SK-N-MC (cell line): Measurements from ENCODE around the gene CLDND2.

ENCODE experiments used
- DNase-seq: peaks from one replicate; pipeline ENCODE4 v3.0.0-alpha.2; 2011; ENCODE audit warnings: low read depth, low spot score
- H3K27ac ChIP-seq: fragments of 200-600 bp; sonication (generic); 2 replicates; pipeline ENCODE4 v1.5.1; 2016; ENCODE audit warnings: mixed run types
- H3K36me3 ChIP-seq: fragments of 200-600 bp; sonication (generic); 2 replicates; pipeline ENCODE4 v1.6.1; 2017; ENCODE audit warnings: antibody characterized with exemption, low read length, mixed read lengths; ENCODE audit not compliant: insufficient read depth
- H3K4me3 ChIP-seq: fragments of 200-600 bp; sonication (generic); 2 replicates; pipeline ENCODE4 v1.5.1; 2016
- H3K9ac ChIP-seq: fragments of 200-600 bp; sonication (generic); 2 replicates; pipeline ENCODE4 v1.8.0; 2017; ENCODE audit warnings: mixed run types, mixed read lengths; ENCODE audit not compliant: insufficient read length
- H3K9me3 ChIP-seq: fragments of 200-600 bp; sonication (generic); 2 replicates; pipeline ENCODE4 v1.6.1; 2017; ENCODE audit warnings: low read depth, mild to moderate bottlenecking, antibody characterized with exemption, low read length, moderate library complexity, mixed read lengths
- EZH2 ChIP-seq: fragments of 200-600 bp; sonication (generic); IDR thresholded peaks from one replicate; pipeline ENCODE4 v1.6.1; 2017; ENCODE audit warnings: antibody characterized with exemption
- FOXP2 ChIP-seq: optimal IDR thresholded peaks from 2 replicates; pipeline ENCODE3; 2011; ENCODE audit warnings: mild to moderate bottlenecking, moderate library complexity; ENCODE audit not compliant: insufficient read depth; ENCODE audit errors: extremely low read length, control extremely low read depth
- POLR2AphosphoS5 ChIP-seq: IDR thresholded peaks from 2 replicates; pipeline ENCODE4 v1.6.1; 2012; ENCODE audit warnings: mild to moderate bottlenecking, low read depth, low read length, borderline replicate concordance

CLDND2 gene

GRCh38 chr19:51321799-51322198 lies 47.0 kb downstream of the CLDND2 start:
- Histone ChIP-seq H3K4me3 (no peak overlapping the region), H3K9me3 (no peaks in the 10 kb centered on the region), H3K27ac (no peak overlapping the region), H3K9ac (no peak overlapping the region), H3K36me3 (no peaks in the 10 kb centered on the region)
- no peak for DNase-seq
- TF ChIP-seq FOXP2 (no peak), POLR2AphosphoS5 (no peak), EZH2 (no peak)

GRCh38 chr19:51320280-51320657 lies 48.5 kb downstream of the CLDND2 start:
- TF ChIP-seq EZH2 (no peak), FOXP2 (no peak)

GRCh38 chr19:51319649-51320279 lies 49.0 kb downstream of the CLDND2 start:
- Histone ChIP-seq H3K4me3 (no peak overlapping the region), H3K27ac (no peak overlapping the region), H3K36me3 (no peaks in the 10 kb centered on the region), H3K9ac (no peak overlapping the region), H3K9me3 (no peaks in the 10 kb centered on the region)
- TF ChIP-seq FOXP2 = no peak
- TF ChIP-seq POLR2AphosphoS5 = no peak
- no peak for TF ChIP-seq EZH2
- no peak for DNase-seq

More at GRCh38 chr19:51320280-51320657, 48.5 kb downstream of the CLDND2 start:
- Histone ChIP-seq H3K36me3 (no peaks in the 10 kb centered on the region), H3K4me3 (no peak overlapping the region), H3K27ac (no peak overlapping the region), H3K9me3 (no peaks in the 10 kb centered on the region), H3K9ac (no peak overlapping the region)
- DNase-seq = no peak

GRCh38 chr19:51318687-51319648 lies 49.8 kb downstream of the CLDND2 start:
- H3K36me3 ChIP-seq = no peaks in the 10 kb centered on the region
- no peak for DNase-seq
- H3K27ac ChIP-seq = no peak overlapping the region
- no peaks in the 10 kb centered on the region for H3K9me3 ChIP-seq
- H3K9ac ChIP-seq = no peak overlapping the region
- no peak overlapping the region for H3K4me3 ChIP-seq
- no peak for TF ChIP-seq EZH2
- TF ChIP-seq POLR2AphosphoS5 = no peak

DNA sequence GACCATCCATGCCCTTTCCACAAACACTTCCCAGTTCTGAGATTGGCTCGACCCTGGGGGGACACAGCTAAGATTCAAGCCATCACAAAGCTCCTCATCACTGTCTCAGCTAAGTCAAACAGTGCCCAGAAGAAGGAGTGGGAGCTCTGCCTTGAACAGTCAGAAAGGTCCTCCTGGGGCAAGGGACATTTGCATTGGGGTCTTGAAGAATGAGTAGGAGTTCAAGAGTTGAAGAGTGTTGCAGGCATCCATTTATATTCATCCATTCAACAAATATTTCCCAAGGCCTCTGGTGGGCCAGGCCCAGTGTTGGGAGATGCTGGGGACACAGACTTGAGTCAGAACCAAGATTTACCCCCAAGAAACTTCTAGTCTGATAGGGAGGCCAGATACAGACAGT lies 50.8 kb downstream of the CLDND2 start:
- TF ChIP-seq POLR2AphosphoS5 (no peak), EZH2 (no peak), FOXP2 (no peak)
- Histone ChIP-seq H3K9me3 (no peaks in the 10 kb centered on the region), H3K4me3 (no peak overlapping the region), H3K27ac (no peak overlapping the region), H3K36me3 (no peaks in the 10 kb centered on the region), H3K9ac (no peak overlapping the region)
- no peak for DNase-seq

DNA sequence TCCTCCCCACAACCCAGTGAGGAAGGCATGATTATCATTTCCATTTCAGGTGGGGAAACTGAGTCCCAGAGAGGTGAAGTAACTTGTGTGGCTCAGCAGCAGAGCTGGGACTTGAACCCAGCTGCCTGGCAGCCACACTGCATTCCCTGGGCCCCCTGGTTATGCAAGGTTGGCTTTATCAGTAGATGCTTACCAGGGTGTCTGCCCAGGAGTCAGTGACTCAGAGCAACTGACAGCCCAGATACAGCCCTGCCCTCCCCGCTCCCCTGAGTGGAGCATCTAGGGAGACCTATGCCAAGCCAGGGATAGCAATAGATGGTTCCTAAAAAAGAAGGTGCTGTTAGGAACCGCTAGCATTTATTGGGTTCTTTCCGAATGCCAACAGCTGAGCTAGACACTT lies 51.4 kb downstream of the CLDND2 start:
- no peak for DNase-seq

More for the DNA sequence above, 51.4 kb downstream of the CLDND2 start:
- H3K9ac ChIP-seq = no peak overlapping the region
- no peaks in the 10 kb centered on the region for H3K9me3 ChIP-seq
- H3K36me3 ChIP-seq = no peaks in the 10 kb centered on the region
- TF ChIP-seq EZH2 = no peak
- TF ChIP-seq POLR2AphosphoS5 = no peak
- TF ChIP-seq FOXP2 = no peak
- no peak overlapping the region for H3K27ac ChIP-seq
- no peak overlapping the region for H3K4me3 ChIP-seq
